Putamen (tissue), 1 donor: ENCODE results near the gene AP1M1.
A peak's percentile ranks its signal among the peaks of the same experiment; 100 is the strongest.
"Not testable (repeated sequence)": the region's sequence is repeated elsewhere in the genome, so short reads cannot be mapped to it uniquely, and the experiment has no call there.

Source experiments
- DNase-seq: peaks from one replicate; pipeline ENCODE4 v3.0.0-alpha.2; 2016; ENCODE audit warnings: low spot score

Gene AP1M1

GRCh38 chr19:16263141-16263761, 65.5 kb downstream of the AP1M1 start:
- DNase-seq = no peak

- DNase-seq = no peak
Observed at GRCh38 chr19:16265205-16265604, 67.5 kb downstream of the AP1M1 start.

GRCh38 chr19:16265890-16266585, 68.3 kb downstream of the AP1M1 start:
- DNase-seq = no peak

- no peak for DNase-seq
Observed at GRCh38 chr19:16266586-16266942, 68.9 kb downstream of the AP1M1 start.

GRCh38 chr19:16268676-16269319, 71.1 kb downstream of the AP1M1 start:
- no peak for DNase-seq

GRCh38 chr19:16272945-16273344, 75.2 kb downstream of the AP1M1 start:
- DNase-seq = no peak

- DNase-seq = no peak
Observed at GRCh38 chr19:16274447-16274846, 76.7 kb downstream of the AP1M1 start.

- DNase-seq = no peak
Observed at GRCh38 chr19:16280306-16280705, 82.6 kb downstream of the AP1M1 start.

- no peak for DNase-seq
Observed at GRCh38 chr19:16281743-16282142, 84.0 kb downstream of the AP1M1 start.

GRCh38 chr19:16283210-16284061, 85.7 kb downstream of the AP1M1 start:
- DNase-seq = peak; percentile 74

GRCh38 chr19:16284505-16284904, 86.8 kb downstream of the AP1M1 start:
- DNase-seq = no peak

- not testable (repeated sequence) for DNase-seq
Observed at GRCh38 chr19:16285079-16285478, 87.4 kb downstream of the AP1M1 start.

GRCh38 chr19:16285769-16286498, 88.2 kb downstream of the AP1M1 start:
- peak; percentile 59 for DNase-seq

GRCh38 chr19:16288544-16288943, 90.8 kb downstream of the AP1M1 start:
- DNase-seq = no peak

GRCh38 chr19:16289594-16289993, 91.9 kb downstream of the AP1M1 start:
- no peak for DNase-seq

- no peak for DNase-seq
Observed at GRCh38 chr19:16290692-16291091, 93.0 kb downstream of the AP1M1 start.

GRCh38 chr19:16293118-16294091, 95.7 kb downstream of the AP1M1 start:
- DNase-seq = no peak

- no peak for DNase-seq
Observed at GRCh38 chr19:16295057-16295456, 97.3 kb downstream of the AP1M1 start.
